ENCODE measurements around the gene HOXC5.

HOXC5 gene

DNA sequence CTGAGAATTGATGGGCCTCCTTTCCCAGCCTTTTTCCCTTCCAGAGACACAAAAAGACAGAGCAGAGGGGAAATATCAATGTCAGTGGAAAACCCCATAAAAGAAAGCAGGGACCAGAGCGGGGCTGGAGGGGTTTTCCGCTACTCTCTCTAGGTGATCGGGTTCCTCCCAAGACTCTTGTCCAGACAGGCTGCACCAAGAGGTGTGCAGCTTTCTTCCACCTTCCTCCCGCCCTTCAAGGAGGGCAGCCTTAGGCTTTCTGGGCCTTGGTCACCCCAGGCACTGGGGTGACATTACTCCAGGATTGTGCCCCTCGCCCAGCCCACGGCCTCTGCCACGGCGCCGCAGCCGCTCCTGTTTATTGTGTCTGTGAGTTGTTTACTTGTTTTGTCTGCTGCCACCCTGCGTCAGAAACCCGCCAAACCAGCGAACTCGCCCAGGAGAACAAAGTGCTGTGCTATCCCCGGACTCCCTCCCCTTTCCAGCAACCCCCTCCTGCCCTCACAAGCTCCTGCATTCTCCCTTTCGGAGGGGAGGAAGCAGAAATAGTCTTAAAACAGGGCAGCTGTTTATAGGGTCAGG is 11.3 kb upstream of the HOXC5 start:
- DNase-seq = no peak

DNA sequence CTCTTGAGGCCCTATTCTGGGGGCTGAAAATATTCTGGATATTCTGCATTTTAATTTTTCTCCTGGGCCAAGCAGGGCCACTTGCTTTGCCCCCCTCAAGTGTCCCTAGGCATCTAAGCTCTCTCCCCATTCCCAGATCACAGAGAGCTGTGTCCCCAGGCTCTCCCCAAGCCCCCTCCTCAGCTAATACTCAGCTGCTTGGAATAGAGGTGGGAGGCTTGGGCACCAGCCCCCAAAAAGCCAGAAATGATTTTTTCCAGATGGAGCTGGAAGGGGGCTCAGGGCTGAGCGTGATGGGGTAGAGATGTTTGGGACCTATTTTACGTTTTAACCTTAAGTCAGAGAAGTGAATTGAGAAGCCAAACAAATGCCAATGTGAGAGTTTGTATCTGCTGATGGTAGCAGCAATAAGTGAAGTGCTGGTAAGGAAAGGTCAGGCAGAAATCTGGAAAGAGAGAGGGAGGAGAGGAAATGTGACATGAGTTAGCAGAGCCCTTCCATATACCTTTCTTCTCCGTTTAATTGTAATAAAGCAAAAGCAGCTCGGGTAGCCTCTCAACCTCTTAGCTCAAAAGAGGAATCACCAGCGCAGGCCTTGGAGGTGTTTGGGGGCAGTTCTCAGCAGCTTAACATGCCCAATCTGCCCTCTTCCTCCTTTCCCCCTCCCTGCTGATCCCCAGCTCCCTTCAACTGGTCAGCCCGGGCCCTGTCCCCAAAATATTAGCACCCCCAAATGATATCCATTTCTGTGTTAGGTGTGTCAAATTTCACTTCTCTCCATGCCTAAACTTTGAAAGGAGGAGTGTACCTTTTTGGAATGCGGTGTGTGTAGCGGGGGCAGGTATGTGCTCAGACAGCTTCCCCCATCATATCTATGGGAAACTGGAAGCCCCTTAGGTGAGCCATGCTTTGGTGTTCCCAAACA is 9.6 kb upstream of the HOXC5 start:
- DNase-seq = no peak

DNA sequence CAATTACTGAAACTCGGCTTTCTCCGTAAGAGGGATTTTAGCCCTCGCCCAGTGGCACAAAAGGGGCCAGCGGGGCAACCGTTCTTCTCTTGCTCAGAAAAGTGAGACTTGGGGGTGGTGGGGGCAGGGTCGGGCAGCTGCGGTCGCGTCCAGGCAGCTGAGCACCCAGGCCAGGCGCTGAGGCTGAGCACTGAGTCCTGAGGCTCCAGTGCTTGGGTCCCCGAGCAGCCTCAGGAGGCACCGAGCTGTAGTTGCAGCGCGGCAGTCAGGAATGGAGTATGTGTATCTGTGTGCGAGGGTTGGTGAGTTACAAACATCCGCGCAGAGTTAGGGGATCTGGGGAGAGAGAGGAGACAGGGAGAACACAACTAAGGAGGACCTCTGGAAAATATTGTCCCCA is 8.7 kb upstream of the HOXC5 start:
- DNase-seq = no peak

DNA sequence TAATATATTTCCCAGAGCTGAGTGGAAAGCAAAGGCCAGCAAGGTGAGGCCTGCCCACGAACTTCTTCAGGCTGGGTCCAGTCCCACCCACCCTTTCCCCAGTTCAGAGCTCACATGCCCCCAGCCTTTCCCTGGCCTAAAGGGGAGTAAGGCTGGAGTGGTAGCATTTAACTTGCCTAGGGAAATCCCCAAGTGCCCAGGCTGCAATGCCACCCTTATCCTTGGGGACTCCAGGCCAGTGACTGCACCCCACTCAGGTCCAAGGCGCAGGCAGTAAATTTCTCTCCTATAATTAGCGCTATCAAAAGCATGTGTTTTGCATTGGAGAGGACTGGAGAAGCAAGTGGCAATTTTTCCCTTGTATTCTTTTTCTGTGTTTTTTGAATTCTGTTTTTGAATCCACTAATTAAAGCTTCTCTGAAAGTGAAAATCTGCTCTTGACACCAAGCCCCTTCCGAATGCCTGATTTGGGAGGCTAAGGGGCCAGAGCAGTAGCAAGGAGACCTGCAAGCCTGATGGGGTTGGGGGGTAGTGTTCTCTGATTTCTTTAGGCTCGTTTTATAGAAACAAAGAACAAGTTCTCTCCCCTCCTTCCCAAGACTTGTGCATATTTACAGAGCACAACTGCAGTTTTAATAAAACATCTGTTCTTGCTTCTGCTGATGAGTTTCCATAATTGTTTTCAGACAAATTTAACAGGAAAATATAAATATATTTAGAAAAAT is 8.1 kb upstream of the HOXC5 start:
- DNase-seq = no peak

DNA sequence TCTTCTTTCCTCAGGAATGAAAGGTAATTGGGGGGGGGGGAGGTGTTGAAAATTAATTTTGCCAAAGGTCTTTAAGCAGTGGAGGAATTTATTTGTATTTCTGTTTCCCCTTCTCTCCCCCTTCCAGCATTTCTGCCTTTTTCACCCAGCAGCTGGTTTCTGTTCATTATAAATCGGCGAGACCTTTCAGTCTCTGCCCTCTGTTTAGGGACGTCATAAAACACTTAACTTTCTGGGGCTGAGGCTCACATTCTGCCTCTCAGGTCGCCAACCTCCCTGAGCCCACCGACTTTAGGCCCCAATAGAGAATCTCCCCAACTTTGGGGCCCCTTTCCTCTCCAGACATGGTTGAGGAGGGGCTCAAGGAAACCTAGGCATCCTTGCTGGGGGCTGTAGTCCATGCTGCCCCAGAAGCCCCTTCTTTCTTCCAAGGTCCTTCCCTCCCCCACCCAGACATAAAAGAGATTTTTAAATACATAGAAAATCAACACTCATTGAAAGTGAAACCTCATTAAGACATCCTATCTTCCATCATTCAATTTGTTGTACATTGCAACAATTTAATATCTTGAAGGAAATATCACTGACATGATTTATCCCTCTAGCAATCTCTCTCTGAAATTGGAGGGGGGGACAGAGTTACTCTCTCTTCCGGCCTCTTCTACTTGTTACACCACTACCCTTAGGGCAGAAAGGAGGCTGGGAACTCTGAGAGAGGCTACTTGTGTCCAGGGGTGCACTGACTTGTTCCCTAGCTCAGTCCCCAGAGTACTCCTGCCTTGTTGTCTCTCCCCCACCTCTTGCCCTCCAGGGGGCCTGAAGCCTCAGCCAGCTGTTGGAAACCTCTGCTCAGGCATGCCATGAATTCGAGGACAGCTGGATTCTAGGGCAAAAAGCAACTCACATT is 7.1 kb upstream of the HOXC5 start:
- DNase-seq = no peak

DNA sequence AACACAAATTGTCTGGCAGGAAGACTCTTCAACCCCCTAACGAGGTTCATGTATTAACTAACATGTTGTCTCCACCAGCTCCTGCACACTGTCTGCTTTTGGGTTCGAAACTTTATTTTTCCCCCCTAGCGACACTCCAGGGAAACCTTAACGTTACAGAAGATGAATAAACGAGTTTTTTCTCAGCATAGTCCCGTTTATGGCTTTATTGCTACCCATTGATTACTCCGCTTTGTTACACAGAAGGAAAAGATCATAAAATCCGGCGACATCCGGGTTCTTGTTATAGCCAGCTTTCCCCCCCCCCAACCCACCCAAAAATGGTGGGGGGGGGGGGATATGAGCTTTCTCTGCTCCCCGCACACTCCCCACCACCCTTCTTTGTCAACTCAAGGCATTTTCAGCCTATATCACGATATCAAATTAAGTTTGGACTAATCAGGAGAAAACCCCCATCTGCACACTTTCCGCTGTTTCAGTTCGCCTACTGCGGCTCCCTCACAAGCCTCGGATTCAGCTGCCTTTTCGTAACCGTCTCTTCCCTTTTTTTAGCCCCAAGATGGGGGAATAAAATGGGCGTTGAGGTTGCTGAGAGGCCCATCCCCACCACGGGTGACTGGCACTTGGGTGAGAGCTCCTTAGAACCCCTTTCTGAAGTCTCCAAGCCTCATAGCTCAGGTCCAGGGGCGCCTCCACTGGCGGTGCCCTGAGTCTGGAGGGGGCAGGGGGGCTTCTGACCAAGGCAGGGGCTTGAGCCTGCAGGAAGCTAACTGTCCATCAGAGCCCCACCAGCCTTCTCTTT is 6.0 kb upstream of the HOXC5 start:
- no peak for DNase-seq

DNA sequence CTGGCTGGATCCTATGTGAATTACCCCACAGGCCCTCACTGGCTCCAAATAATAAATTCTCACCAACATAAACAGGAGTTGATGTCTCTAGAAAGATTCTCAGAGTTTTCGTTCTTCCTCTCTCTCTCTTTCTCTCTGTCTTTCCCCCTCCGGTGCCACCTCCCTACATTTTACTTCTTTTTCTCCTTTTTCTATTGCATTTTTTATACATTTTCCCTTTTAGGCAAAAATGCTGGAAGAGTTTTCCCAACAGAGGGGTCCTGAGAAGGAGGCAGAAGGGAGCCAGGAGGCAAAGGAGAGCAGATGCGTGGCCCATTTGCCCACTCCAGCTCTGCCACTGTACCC is 5.4 kb upstream of the HOXC5 start:
- no peak for DNase-seq

DNA sequence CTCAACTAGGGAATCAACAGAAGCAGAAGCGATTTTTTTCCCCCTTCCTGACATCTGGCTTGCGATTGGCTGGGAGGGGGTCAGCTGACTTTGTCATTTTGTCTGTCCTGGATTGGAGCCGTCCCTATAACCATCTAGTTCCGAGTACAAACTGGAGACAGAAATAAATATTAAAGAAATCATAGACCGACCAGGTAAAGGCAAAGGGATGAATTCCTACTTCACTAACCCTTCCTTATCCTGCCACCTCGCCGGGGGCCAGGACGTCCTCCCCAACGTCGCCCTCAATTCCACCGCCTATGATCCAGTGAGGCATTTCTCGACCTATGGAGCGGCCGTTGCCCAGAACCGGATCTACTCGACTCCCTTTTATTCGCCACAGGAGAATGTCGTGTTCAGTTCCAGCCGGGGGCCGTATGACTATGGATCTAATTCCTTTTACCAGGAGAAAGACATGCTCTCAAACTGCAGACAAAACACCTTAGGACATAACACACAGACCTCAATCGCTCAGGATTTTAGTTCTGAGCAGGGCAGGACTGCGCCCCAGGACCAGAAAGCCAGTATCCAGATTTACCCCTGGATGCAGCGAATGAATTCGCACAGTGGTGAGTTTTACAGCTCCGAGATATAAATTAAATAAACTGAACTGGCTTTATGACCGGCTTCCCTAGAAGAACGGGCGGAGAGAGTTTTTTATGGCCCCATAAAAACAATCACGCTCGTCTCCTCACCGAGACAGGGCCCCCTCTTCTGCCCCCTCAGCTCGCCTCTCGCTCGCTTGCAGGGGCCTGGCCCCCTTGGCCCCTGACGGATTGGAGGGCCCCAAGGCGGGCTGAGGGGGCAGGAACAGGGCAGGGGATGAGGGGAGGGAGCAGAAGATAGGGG is 4.3 kb upstream of the HOXC5 start, which contains the start of gene HOXC6:
Gene HOXC6, plus strand, starts transcription at position 127 of the 888 bp plus-strand sequence. Its CDS starts 82 bp downstream, at position 209.
- DNase-seq = no peak

DNA sequence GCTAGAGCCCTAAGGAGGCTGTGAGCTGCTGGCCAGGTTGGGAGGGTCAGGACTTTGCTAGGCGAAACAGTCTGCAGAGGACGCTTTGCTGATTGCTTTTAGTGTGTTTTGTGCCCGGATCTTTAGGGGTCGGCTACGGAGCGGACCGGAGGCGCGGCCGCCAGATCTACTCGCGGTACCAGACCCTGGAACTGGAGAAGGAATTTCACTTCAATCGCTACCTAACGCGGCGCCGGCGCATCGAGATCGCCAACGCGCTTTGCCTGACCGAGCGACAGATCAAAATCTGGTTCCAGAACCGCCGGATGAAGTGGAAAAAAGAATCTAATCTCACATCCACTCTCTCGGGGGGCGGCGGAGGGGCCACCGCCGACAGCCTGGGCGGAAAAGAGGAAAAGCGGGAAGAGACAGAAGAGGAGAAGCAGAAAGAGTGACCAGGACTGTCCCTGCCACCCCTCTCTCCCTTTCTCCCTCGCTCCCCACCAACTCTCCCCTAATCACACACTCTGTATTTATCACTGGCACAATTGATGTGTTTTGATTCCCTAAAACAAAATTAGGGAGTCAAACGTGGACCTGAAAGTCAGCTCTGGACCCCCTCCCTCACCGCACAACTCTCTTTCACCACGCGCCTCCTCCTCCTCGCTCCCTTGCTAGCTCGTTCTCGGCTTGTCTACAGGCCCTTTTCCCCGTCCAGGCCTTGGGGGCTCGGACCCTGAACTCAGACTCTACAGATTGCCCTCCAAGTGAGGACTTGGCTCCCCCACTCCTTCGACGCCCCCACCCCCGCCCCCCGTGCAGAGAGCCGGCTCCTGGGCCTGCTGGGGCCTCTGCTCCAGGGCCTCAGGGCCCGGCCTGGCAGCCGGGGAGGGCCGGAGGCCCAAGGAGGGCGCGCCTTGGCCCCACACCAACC is 3.1 kb upstream of the HOXC5 start:
- DNase-seq = no peak

DNA sequence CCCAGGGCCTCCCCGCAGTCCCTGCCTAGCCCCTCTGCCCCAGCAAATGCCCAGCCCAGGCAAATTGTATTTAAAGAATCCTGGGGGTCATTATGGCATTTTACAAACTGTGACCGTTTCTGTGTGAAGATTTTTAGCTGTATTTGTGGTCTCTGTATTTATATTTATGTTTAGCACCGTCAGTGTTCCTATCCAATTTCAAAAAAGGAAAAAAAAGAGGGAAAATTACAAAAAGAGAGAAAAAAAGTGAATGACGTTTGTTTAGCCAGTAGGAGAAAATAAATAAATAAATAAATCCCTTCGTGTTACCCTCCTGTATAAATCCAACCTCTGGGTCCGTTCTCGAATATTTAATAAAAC is 2.4 kb upstream of the HOXC5 start:
- DNase-seq = no peak

DNA sequence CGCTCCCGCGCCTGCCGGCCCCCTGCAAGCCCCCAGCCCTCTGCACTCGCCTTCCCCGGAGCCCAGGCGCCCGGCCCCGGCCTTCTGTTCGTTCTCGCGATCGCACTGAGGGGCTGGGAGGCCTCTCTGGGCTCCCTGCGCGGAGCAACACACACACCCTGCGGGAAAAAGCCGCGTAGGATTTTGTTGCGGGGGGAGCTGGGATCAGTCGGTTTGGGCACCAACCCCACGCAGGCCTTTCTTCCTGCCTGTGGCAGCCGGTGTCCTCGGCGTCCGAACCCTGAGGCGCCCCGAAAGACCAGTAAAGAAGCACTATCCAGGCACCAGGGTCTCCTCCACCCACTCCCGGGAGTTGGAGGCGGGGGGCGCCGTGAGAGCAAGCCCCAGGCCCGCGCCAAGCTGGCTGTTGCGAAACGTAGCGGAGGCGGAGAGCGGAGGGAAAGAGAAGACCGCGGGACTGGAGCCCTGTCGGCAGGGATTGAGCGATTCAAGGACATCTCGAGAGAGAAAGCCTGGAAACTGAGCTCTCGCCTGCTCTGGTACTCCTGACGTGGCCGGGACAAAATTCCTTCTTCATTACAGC is 1.9 kb upstream of the HOXC5 start:
- DNase-seq = no peak

DNA sequence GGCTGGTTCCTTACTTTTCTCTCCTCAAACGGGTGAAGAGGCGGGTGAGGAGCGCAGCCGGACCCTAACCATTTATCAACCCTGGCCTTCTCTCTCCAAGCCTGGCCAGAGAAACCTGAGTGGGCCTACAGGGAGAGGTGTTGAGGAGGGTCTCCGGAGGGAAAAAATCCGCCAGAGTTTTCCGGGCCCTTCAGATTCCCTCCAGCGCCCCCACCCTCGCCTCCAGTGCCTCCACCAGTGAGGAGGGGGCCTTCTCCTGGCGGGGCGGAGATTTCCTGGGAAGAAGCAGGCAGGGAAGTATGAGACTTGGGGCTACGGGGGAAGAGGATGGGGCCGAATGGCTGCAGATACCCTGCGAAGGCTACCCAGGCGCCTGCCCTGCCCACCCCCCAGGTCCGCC is 1.4 kb upstream of the HOXC5 start:
- DNase-seq = no peak

DNA sequence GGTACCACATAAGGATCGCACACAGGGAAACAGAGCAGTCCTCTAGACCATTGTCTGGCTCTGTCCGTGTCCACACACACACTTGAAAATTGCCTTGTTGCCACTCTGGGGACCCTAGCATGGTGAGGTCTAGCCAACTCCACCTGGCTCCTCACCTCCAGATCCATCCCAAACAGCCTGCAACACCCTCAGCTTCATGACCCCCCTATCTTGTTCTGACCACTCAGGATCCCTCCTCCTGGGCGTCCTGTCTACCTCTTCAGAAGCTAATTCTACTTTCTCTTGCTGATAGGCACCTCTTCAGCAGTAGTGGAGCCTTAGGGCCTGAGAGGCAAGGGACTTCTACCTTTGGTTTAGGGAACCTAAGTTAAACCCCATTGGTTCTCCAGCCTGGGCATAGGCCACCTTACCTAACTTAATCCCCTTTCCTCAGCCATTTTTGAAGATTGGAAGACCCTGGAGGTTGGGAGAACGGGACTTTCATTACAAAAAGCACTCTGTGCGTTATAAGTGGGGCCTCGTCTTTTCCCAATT is 697 bp upstream of the HOXC5 start:
- DNase-seq = no peak

DNA sequence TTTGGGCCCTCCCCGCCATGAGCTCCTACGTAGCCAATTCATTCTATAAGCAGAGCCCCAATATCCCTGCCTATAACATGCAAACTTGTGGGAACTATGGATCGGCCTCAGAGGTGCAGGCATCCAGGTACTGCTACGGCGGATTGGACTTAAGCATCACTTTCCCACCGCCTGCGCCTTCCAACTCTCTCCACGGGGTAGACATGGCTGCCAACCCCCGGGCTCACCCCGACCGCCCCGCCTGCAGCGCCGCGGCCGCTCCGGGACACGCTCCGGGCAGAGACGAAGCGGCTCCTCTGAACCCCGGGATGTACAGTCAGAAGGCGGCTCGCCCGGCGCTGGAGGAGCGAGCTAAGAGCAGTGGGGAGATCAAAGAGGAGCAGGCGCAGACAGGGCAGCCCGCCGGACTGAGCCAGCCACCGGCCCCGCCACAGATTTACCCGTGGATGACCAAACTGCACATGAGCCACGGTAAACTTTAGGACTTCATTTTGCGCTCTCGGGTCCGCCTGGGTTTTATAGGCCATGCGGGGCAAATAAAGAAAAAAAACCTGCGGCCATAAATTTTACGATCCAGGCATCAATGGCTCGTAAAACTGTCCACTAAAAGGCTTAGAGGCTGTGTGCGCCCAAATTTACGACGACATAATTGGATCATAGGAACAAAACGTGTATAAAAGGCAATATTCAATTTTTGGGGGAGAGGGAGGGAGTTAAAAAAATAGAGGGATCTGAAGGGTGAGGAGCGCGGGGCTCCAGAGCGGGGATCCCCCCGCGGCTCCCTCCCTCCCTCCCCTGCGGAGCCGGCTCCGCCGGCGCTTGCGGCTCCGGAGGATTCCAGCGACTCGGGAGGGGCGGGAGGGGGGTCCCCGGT is 493 bp downstream of the HOXC5 start:
- DNase-seq = no peak

DNA sequence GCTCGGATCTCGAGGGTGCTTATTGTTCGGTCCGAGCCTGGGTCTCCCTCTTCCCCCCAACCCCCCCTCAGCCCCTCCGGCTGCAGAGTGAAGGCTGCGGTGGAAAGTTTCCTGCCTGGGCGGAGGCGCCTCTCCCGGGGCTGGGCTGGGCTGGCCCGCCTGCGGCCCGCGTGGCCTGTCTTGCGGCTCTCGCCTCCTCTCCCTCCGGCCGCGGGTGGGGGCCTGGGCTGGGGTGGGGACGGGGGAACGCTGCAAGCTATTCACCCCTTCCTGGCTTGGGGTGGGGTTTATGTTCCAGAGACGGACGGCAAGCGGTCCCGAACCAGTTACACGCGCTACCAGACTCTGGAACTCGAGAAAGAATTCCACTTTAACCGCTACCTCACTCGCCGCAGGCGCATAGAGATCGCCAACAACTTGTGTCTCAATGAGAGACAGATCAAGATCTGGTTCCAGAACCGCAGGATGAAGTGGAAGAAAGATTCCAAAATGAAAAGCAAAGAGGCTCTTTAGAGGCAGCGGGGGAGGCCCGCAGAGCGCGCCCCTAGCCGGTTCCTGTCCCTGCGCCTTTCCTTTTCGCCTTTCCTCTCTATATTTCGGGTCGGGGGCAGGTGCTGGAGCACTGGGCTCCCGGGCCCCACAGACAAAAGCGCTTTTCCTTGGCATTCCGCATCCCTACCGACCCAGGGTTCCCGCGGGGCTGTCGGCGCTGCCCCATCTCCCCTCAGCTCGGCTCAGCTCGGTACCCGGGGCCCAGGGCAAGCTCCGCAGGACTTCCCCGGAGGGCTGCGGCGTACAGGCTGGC is 1.3 kb downstream of the HOXC5 start:
- DNase-seq = no peak

DNA sequence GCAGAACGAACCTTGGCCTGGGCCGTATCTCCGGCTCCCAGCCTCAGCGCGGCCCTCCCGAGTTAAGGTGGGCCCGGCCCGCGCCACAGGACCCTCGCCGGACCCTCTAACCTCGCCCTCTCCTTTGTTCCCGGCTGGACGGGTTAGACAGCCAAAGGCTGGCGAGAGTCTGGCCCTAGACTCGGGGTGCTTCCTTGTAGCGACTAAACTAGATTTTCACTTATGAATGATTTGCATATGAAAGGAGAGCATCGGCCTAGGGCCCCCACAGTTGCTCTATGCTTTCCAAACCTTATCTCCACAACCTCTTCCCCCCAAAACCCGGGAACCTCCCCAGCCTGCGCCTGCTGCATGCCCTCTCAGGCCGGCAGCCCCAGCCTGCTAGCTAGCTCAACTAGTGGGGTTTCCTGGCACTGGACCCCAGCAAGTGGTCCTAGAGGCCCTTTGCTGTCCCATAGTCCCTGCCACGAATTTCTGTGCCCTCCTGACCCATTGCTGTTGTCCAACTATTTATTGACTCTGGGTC is 2.0 kb downstream of the HOXC5 start:
- DNase-seq = no peak
